Measurements from ENCODE around the gene PPP4R1. TPM values are rescaled to one million over a fixed set of nuclear protein-coding genes. Genes with fewer than 3 reads are reported as not detected.

The PPP4R1 gene
- total RNA-seq, 1 experiment from 2014 or later = 95.3 TPM

DNA sequence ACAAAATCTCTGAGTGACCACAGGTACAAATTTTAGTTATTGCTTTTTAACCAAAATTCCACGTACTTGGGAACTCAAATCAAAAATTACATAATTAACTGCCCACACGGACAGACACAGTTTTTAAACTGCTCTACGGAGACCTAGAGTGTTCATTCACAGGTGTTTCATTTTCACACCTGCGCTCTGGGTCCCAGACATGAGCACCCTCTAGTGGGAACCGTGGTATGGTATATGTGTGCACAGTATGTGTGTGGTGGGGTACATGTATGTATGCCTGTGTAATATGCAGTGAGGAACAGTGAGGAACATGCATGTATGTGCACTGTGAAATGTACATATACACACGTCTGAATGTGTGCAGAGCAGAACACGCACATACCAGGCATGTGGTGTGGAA lies 65.0 kb downstream of the PPP4R1 start:
- DNase-seq (ENCODE audit: low read depth) = no peak

DNA sequence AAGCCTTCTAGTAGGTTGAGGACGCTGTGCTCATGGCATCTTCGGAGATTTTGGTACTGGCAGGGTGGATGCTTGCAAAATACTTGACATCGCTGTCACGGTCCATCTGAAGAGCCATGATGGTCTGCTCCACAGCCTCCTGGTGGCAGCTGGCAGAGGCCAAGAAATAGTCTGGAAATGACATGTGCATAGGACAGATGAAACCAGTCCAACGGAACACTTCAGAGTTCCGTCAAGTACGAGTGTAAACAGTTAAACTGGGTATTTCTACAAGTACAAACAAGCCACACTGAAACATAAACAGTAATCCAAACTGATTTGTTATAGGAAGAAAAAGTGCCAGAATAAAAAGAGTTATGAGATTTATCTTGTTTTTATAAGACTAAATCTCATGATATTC lies 66.6 kb downstream of the PPP4R1 start:
- no peak for DNase-seq (ENCODE audit: low read depth)

DNA sequence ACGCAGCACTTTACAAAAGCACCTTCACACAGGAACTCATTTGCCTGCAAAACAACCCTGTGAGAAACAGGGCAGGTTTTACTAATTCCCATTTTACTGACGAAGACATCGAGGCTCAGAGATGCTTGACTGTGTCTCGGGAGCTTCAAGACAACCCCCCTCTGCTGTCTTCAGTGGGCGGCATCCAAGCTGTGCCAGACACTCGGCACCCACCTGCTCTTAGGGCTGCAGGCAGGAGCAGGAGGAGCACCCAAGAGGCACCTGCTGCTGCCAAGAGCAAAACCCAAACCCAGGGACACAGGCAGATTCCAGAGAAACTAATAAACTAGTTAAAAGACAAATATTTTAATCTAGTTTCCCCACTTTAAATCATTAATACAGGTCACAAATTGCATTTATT lies 67.9 kb downstream of the PPP4R1 start:
- DNase-seq (ENCODE audit: low read depth) = no peak

DNA sequence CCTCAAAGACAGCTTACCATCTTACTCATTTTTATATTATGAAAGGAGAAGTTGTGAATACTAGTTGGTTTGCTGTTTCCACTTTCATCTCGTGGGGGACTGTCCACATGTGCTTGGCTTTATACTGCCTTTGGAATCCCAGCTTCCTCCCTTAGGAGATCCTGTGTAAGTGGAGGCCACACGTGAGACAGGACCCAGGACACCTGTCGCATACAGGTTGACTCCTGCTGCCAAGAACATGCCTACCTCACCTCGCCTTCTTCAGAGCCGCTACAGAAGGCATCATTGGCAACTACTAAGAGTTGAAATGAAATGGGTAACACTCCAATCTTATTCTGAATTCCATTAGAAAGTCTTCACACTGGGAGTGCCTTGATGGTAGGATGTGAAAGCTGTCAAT lies 69.3 kb downstream of the PPP4R1 start:
- DNase-seq (ENCODE audit: low read depth) = no peak

DNA sequence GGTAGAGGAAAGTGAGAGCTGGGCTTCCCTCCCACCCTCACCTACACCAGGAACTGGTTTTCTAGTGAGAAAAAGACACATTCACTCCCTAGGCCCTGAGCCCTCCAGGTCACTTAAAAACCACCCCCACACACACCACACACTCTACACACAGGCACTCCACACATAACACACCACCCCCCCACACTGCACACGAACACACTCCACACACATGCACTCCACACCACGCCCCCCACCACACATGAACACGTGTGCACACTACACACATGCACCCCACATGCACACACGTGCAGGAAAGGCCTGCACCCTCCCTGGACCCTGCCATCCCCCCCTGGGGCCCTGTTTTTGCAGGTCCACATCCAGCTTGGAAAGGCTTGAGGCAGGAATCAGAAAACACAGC lies 71.4 kb downstream of the PPP4R1 start:
- DNase-seq (ENCODE audit: low read depth) = no peak

DNA sequence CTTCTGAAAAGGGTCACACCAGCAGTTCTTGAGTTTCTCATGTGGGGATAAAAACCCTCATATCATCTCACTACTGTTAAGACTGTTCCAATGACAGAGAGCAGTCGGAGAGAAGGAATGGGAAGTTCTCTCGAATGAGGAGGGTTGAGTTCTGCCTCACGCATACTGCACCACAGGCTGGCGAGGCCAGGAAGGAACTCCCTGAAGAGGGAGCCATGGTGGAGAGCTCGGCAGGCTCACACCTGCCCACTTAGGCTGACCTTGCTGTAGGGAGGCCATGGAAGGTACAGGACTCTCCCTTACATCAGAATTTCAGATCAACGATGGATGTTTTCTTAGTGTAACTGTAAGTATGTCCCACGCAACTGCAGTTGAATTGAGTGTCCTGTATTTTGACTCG lies 74.4 kb downstream of the PPP4R1 start:
- no peak for DNase-seq (ENCODE audit: low read depth)

DNA sequence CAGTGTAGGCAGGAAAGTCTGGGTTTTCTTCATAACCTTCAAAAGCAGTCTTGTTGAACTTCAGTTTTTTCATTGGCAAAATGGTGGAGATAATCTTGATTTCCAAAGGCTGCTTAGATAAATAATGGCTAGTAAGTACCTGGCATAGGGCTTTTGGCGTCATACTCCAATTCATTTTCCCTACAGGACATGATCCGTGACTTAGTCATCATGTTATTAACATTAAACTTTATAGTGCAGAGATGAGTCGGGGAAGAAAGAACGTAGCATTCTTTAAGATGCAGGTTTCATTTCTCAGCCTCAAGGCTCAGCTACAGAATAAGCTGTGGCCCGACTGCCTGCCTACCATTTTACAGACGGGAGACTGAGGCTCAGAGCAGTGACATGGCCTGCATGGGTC lies 75.1 kb downstream of the PPP4R1 start:
- DNase-seq (ENCODE audit: low read depth) = peak; percentile 81

DNA sequence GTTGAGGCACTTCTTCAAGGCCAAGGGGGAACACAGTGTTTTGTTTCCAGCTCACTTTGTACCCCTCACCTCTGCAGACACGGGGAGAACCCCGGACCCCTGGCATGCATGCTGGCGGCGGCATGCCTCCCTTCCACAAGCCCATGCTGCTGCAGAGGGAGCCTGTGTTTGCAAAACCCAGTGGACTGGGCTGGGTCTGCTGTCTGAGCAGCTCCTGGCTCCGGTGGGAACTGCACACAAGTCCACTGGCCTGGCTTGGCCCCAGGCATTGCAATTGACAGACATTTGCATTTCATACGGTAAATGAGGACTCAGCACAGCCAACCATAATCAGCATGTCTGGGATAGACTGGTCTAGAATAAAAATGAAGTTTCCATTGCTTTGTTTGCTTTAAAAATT lies 76.7 kb downstream of the PPP4R1 start:
- DNase-seq (ENCODE audit: low read depth) = no peak

DNA sequence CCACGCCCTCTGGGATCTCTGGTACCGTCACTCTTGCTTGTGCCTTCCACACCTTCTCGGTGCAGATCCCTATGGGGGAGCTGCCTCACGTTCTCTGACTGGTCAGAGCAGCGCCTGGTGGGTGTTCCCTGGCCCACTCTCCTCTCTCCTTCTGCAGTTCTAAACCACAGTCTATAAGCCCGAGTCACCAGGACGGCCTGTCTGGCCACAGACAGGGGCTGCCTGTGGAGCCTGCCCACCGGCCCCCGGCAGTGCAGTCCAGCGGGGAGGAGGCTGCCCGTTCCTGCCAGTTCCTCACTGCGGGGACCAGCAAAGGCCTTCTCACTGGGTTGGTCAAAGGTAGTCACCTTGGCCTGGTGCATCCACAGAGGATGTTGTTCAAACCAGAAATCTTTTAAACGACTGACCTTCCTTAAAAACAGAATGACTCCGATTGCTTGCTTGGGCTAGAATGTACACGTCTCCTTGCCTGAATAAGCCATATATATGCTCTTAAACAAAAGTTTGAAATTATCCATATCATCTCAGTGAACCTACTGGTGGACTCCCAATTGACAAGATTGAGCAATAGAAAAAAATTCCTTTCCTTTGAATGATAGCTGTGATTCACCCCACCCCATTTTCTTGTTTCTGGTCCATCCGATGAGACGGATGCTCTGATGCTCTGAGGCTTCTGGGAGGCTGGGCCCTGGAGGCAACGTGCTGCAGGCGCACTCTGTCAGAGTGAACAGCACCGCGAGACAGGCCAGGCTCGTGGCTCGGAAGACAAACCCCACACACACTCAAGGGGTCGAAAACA lies 77.8 kb downstream of the PPP4R1 start:
- DNase-seq (ENCODE audit: low read depth) = peak; percentile 14

DNA sequence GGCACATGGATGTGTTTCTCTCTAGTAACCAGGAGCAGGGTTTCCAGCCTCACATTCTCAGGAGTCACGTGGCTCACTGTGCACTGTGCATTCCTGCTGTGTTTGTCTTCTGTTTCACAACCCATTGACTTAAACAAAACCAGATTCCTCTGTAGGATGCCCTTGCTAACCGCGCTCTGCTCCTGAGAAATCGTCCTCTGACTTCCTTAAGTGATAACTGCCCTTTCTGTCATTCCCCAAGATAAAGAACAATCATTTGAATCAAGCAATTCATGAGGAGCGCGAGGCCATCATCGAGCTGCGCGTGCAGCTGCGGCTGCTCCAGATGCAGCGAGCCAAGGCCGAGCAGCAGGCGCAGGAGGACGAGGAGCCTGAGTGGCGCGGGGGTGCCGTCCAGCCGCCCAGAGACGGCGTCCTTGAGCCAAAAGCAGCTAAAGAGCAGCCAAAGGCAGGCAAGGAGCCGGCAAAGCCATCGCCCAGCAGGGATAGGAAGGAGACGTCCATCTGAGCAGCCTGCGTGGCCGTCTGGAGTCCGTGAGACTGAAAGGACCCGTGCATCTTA lies 78.8 kb downstream of the PPP4R1 start:
- DNase-seq (ENCODE audit: low read depth) = no peak

DNA sequence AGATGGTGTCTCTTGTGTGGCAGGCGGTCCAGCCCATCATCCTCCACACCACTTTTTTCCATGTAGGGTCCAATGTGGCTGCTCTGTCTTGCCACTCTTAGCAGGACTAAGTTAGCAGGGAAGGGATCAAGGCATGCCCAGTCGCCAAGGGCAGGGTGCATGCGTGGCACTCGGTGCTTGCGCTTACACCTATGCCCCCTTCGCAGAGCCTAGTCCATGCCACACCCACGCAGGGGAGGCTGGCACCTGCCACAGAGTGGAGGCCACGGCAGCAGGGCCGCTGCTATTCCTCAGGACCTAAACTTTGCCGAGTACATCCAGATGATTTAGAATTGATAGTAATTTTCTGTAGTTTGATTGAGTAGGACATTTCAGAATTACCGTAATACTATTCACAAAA lies 79.5 kb downstream of the PPP4R1 start:
- no peak for DNase-seq (ENCODE audit: low read depth)

DNA sequence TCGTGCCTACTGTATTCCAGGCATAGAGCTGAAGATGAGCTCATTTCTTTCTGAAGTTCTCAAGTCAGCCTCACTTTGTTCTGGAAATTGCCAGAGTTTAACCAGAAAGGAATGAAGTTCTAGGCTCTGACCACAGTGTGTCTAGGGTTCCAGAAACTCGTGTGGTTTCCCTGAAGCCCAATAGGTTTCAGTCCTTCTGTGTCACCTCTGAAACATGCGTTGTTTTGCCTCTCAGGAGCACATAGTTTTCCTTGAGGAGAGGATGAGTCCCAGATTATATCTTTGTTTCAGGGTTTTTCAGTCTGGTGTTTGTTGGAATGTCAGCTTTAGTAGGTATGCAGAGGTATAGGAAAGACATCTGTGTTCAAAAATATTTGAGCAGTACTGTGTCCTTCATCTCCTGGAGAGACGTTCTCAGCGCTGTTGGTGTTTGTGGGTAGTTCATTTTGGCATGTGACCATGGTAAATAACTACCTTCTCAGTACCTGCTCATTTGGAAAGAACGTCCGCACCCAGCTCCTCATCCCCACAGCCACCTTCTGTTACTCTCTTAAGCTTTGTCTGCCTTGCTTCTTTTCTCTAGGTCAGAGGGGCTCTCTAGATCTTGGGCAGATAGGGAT lies 82.5 kb downstream of the PPP4R1 start:
- no peak for DNase-seq (ENCODE audit: low read depth)

DNA sequence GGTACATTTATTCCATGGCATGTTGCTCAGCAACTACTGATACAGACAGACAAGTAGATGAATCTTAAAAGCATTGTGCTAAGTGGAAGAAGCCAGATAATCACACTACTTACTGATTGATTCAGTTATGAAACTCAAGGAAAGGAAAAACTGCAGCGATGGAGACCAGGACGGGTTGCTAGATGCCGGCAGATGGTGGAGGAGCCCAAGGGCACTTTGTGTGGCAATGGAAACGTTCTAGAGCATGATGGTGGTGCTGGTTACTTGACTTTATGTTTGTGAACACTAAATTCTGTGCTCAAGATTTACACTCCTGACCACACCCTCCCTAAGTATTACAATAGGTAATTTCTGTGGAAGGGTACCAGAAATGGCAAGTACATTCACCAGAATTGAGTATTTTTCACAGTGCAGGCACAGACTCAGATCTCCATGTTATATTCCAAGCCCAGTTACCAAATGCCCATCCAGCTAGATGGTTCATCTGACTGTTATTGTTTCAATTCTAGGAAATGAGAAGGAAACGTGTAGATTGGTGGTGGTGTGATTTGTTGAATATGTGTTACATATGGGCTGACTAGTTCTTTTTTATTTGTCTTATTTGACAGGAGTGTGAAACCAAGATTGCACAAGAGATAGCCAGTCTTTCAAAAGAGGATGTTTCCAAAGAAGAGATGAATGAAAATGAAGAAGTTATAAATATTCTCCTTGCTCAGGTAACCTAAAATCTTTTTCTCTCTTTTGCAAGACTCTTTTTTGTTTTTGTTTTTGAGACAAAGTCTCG lies 83.9 kb downstream of the PPP4R1 start:
- DNase-seq (ENCODE audit: low read depth) = no peak

DNA sequence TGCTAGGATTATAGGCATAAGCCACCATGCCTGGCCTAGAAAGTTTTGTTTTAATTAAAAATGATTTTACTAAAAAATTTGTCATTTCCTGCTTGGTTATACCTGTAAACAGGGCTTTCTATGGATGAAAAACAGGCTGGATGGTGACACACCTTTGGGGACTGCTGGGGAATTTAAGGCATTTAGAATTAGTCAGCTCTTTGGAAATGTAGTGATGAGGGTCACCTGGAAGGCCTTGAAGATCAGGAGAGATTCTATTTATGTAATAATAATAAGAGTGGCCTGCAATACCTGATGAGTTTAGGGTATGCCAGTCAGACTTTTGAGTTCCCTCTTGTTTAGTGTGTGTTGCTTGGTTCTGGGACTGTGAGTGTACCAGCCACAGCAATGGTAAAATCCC lies 87.9 kb downstream of the PPP4R1 start:
- no peak for DNase-seq (ENCODE audit: low read depth)

DNA sequence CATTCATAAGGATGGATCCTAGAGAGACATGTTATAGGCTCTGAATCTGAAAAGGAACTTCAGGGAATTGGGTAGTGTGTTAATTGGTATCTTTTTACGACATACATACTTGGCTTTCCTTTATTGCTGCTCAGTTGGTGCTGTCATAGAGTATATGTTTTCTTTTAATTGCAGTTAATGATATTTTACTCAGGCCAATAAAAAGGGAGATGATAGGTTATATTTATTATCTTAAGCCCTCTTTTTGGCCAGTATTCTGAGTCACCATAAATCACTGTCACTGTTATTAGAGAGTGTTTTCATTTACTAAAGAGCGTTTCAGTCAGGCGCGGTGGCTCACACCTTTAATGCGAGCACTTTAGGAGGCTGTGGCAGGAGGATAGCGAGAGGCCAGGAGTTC lies 91.4 kb downstream of the PPP4R1 start:
- DNase-seq (ENCODE audit: low read depth) = no peak

DNA sequence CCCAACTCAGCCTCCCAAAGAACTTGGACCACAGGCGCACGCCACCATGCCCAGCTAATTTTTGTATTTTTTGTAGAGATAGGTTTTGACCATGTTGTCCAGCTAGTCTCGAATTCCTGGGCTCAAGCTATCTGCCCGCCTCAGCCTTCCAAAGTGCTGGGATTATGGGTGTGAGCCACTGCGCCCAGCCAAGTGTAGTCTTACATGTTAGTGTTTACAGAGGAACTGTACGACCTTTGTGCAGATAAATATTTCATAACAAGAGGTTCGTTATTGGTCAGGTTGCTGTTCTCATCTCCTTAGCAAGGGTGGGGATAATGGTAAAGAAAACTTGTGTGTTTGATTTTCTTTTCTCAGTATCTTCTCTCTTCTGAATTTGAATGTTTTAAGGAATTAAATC lies 92.6 kb downstream of the PPP4R1 start:
- DNase-seq (ENCODE audit: low read depth) = no peak

DNA sequence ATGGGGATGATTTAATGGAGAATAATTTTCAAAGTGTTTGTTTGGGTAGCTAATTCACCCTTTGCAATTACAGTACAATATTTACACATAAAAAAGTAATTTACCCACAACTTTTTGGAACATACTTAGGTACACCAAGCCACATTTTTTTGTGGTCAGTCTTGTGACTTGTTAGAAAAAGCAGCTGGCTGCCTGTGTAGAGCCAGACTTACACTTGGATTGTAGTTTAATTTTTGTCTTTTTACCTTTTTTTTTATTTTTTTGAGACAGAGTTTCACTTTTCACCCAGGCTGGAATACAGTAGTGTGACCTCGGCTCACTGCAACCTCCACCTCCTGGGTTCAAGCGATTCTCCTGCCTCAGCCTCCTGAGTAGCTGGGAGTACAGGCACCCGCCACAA lies 93.7 kb downstream of the PPP4R1 start:
- no peak for DNase-seq (ENCODE audit: low read depth)

DNA sequence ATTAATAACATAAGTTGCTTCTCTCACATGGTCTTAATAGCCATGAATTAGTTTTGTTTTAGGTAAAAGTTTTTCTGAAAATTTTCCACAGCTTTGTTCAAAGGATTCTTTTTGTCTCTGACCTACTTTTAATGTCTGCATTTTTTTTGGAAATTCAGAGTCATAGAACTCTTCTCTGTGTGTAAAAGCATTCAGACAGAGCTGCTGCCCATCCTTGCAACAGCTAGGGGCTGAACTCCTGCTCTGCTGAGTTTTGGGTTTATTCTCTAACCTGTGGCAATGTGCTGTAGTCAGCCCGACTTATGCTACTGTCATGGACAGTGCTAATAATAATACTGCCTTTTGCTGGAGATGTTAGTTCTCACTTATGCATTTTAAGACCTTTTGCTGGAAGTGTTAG lies 95.0 kb downstream of the PPP4R1 start:
- DNase-seq (ENCODE audit: low read depth) = no peak

DNA sequence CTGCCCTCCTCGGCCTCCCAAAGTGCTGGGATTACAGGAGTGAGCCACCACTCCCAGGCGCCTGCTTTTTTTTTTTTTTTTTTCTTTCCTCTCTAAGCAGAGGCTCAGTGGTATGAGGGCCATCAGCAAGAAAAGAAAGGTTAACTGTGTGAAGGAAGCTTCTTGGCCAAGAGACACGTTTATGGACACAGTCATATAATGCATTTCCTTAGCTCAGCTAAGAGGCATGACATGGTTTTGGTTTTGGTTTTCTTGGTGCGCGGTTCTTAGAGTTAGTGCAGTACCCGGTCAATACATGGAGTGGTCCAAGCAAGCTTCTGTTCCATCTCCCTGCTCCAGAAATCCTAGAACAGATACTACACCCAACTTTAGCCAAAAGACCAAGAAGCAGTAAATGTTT lies 96.5 kb downstream of the PPP4R1 start:
- DNase-seq (ENCODE audit: low read depth) = no peak

DNA sequence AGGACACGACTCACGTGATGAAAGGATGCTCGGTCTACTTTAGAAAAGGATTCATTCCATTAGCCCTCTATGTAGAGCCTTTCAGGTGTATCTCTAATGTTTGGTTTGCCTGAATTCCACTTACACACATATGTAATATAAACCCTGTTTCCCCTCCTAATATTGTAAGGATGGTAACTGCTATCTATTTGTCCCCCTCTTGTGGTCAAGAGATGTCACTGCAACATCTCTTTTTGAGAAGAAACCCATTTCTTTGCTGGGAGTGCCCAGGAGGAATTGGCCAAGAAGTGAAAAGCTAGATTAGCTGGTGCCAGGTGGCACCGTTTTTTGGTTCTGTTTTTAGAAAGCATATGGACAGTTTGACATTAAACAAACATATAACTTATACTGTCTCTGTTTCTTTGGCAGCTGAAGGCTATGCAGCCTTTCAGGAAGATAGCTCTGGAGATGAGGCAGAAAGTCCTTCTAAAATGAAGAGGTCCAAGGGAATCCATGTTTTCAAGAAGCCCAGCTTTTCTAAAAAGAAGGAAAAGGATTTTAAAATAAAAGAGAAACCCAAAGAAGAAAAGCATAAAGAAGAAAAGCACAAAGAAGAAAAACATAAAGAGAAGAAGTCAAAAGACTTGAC lies 97.8 kb downstream of the PPP4R1 start:
- DNase-seq (ENCODE audit: low read depth) = peak; percentile 47

DNA sequence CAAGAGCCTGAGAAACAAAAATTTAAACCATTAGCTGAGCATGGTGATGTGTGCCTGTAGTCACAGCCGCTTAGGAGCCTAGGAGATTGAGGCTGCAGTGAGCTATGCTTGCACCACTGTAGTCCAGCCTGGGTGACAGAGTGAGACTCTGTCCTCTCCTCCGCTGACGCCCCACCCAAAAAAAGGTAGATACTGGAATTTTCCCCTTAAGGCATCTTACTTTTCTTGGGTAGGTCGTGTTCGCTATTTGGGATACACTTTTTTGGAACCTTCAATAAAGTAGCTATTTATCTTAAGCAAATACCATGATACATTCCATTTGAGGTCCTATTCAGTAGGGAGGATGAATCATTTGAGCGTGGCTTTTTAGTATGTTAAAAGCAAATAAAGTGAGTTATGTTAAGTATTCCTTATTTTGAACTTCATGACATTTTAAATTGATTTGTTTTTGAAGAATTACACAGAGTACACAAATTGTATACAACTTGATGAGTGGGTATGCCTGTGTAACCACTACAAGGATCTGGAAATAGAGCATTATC lies 100.3 kb downstream of the PPP4R1 start:
- DNase-seq (ENCODE audit: low read depth) = no peak

Measured in HT1080 (cell line).